ENCODE results near the gene MAP10.

Gene MAP10

DNA sequence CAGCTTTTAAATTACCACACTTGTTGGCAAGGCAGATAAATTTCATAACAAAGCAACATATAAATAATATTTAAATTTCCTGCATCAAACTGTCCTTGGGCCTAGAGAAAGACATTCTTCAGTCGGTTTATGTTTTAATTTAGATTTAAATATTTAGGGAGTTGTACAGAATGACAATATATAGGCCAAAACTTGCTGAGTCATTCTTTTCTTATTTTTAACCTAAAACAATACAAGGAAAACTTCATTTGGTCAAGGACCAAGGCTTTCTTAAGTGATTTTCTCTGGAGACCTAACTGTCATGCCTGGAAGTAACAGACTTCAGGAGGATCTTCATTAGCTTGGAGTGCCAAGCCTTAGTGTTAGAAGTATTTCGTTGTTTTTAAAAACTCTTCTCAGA is 5.6 kb downstream of the MAP10 start:
- H3K4me3 ChIP-seq (ENCODE audit: low read depth, low read length) = no peak overlapping the region
- no peaks in the 10 kb centered on the region for H3K36me3 ChIP-seq (ENCODE audit: control insufficient read depth, insufficient read depth, low read length)
- H3K27me3 ChIP-seq (ENCODE audit: control insufficient read depth, insufficient read depth, low read length) = no peaks in the 10 kb centered on the region
- H3K4me1 ChIP-seq (ENCODE audit: control insufficient read depth, insufficient read depth, low read length) = no peaks in the 10 kb centered on the region
- no peaks in the 10 kb centered on the region for H3K9me3 ChIP-seq (ENCODE audit: control insufficient read depth, insufficient read depth, low read length)
- H3K9ac ChIP-seq (ENCODE audit: low read depth, low read length) = no peak overlapping the region

DNA sequence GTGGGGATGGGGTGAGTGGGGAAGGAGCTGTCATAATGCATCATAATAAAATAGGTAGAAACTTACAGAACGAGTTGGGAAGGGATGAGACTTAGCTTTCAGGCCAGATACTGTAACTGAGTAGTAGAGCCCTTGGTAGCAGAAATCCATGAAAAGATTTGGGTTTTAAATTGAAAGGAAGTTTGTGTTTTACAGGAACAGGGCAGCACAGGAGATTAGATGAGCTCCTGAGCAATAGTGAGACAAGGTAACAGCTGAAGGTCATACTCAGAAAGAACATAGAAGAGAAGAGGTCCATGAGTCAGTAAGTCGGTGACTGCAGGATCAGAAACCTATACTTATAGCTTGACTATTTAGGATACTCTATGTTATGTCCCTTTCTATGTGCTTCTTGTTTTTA is 7.3 kb downstream of the MAP10 start:
- Histone ChIP-seq H3K9ac (ENCODE audit: low read depth, low read length) (no peak overlapping the region), H3K27me3 (ENCODE audit: control insufficient read depth, insufficient read depth, low read length) (no peaks in the 10 kb centered on the region), H3K36me3 (ENCODE audit: control insufficient read depth, insufficient read depth, low read length) (no peaks in the 10 kb centered on the region), H3K4me3 (ENCODE audit: low read depth, low read length) (no peak overlapping the region), H3K9me3 (ENCODE audit: control insufficient read depth, insufficient read depth, low read length) (no peaks in the 10 kb centered on the region), H3K4me1 (ENCODE audit: control insufficient read depth, insufficient read depth, low read length) (no peaks in the 10 kb centered on the region)

DNA sequence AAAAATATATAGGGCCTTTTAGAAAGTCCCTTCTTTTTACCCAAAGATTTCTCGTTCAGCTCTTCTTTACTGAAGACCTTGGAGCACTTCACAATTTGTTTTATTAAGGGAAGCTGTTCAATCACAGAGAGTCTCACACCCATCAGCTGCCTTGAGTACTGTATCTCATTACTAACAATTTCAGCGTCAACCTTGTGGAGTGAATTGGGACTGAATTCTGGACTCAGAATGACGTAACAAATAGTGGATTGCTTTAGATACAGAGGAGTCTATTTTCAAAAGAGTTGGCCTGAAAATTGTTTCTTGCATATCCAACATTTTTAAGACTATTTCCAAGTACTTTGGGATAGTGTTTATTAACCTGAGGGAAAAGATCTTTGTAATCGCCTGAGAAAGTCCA is 7.9 kb downstream of the MAP10 start:
- Histone ChIP-seq H3K4me1 (ENCODE audit: control insufficient read depth, insufficient read depth, low read length) (no peaks in the 10 kb centered on the region), H3K4me3 (ENCODE audit: low read depth, low read length) (no peak overlapping the region), H3K9me3 (ENCODE audit: control insufficient read depth, insufficient read depth, low read length) (no peaks in the 10 kb centered on the region), H3K36me3 (ENCODE audit: control insufficient read depth, insufficient read depth, low read length) (no peaks in the 10 kb centered on the region), H3K27me3 (ENCODE audit: control insufficient read depth, insufficient read depth, low read length) (no peaks in the 10 kb centered on the region), H3K9ac (ENCODE audit: low read depth, low read length) (no peak overlapping the region)

DNA sequence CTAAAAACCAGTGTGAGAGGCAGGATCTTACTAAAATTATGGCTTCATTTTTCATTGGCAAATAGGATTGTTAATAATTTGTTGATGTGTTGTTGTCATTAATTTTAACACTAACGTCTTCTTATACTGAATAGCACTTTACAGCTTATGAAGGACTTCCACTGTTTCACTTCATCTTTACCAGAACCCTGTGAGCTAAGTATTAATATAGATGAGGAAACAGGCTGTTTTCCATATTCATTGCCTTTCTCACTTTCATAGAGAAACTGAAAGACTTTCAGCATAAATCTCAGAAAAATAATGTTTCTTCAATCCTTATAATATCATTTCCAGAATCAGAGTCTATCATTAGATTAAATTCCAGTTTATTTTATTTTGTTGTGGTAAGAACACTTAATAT is 8.5 kb downstream of the MAP10 start:
- H3K9me3 ChIP-seq (ENCODE audit: control insufficient read depth, insufficient read depth, low read length) = no peaks in the 10 kb centered on the region
- no peak overlapping the region for H3K4me3 ChIP-seq (ENCODE audit: low read depth, low read length)
- H3K4me1 ChIP-seq (ENCODE audit: control insufficient read depth, insufficient read depth, low read length) = no peaks in the 10 kb centered on the region

DNA sequence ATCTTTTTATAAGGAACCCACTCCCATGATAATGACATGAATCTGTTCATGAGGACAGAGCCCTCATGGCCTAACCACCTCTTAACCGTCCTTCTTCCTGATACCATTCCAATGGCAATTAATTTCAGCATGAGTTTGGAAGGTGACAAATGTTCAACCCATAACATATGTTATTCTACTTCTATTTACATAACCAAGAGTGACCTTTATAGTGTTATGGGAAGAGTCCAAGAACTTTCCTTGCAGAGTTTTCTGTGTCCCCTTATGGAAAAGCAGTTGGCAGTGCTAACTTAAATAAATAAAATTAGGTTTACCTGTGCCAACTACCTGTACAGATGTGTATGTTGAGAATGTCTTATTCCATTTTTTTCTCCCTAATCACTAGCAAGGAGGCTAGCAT is 11.1 kb downstream of the MAP10 start:
- no peaks in the 10 kb centered on the region for H3K27me3 ChIP-seq (ENCODE audit: control insufficient read depth, insufficient read depth, low read length)
- no peaks in the 10 kb centered on the region for H3K9me3 ChIP-seq (ENCODE audit: control insufficient read depth, insufficient read depth, low read length)
- H3K36me3 ChIP-seq (ENCODE audit: control insufficient read depth, insufficient read depth, low read length) = no peaks in the 10 kb centered on the region
- H3K4me3 ChIP-seq (ENCODE audit: low read depth, low read length) = no peak overlapping the region
- no peak overlapping the region for H3K9ac ChIP-seq (ENCODE audit: low read depth, low read length)
- H3K4me1 ChIP-seq (ENCODE audit: control insufficient read depth, insufficient read depth, low read length) = no peaks in the 10 kb centered on the region

More for the DNA sequence above, 8.5 kb downstream of the MAP10 start:
- Histone ChIP-seq H3K27me3 (ENCODE audit: control insufficient read depth, insufficient read depth, low read length) (no peaks in the 10 kb centered on the region), H3K9ac (ENCODE audit: low read depth, low read length) (no peak overlapping the region), H3K36me3 (ENCODE audit: control insufficient read depth, insufficient read depth, low read length) (no peaks in the 10 kb centered on the region)

DNA sequence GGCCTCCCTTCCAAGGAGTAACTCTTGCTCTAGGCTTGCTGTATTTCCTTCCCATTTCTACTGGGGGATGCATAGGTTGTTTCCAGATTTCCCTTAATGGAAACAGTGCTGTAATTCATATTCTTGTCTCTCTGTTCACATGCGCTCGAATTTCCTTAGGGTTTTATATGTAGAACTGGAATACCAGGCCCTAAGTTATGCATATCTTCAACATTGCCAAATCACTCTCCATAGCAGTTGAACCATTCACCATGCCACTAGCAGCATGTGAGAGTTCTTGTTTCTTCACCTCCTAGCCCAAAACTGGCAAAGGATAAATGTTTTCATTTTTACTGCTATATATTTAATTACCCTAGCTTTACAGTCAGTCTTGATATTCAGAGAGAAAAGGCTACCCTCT is 12.8 kb downstream of the MAP10 start:
- Histone ChIP-seq H3K9me3 (ENCODE audit: control insufficient read depth, insufficient read depth, low read length) (no peaks in the 10 kb centered on the region), H3K9ac (ENCODE audit: low read depth, low read length) (no peak overlapping the region), H3K36me3 (ENCODE audit: control insufficient read depth, insufficient read depth, low read length) (no peaks in the 10 kb centered on the region), H3K4me1 (ENCODE audit: control insufficient read depth, insufficient read depth, low read length) (no peaks in the 10 kb centered on the region), H3K4me3 (ENCODE audit: low read depth, low read length) (no peak overlapping the region), H3K27me3 (ENCODE audit: control insufficient read depth, insufficient read depth, low read length) (no peaks in the 10 kb centered on the region)

DNA sequence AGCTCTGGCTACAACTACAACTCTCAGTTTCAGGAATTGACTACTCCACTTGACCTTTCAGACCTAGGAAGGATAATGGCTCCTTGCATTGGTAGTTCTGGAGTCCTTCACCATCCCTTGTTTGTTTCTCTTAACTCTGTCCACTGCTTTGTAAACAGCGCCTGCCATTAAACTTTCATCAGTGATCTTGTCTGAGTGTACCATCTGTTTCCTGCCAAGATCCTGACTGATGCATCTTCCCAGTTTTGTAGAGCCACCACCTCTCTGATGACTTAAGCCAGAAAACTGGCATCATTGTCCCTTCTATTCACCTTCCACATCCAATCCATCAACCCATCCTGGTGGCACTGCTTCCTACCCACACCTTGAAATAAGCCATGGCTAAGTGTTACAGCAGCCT is 15.2 kb downstream of the MAP10 start:
- no peaks in the 10 kb centered on the region for H3K36me3 ChIP-seq (ENCODE audit: control insufficient read depth, insufficient read depth, low read length)
- H3K4me1 ChIP-seq (ENCODE audit: control insufficient read depth, insufficient read depth, low read length) = no peaks in the 10 kb centered on the region
- H3K27me3 ChIP-seq (ENCODE audit: control insufficient read depth, insufficient read depth, low read length) = no peaks in the 10 kb centered on the region
- H3K4me3 ChIP-seq (ENCODE audit: low read depth, low read length) = no peak overlapping the region
- H3K9ac ChIP-seq (ENCODE audit: low read depth, low read length) = no peak overlapping the region
- H3K9me3 ChIP-seq (ENCODE audit: control insufficient read depth, insufficient read depth, low read length) = no peaks in the 10 kb centered on the region

DNA sequence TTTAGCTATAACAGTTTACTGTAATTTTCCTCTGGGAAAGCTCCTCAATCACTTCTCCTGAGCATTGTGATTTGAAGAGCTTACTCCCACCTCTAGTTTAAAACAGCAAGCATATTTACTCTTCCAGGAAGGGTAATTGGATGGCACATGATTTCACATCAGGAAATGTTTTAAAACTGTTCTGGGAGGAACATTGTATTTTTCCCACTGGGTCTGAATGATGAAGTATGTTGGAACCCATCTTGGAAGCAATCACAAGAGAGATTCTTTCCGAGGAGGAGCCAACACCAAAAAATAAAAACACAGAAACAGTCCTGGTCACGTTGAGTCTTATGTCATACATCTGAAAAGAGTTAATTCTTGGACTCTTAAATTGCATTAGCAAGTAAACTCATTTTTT is 17.3 kb downstream of the MAP10 start:
- Histone ChIP-seq H3K36me3 (ENCODE audit: control insufficient read depth, insufficient read depth, low read length) (no peaks in the 10 kb centered on the region), H3K4me1 (ENCODE audit: control insufficient read depth, insufficient read depth, low read length) (no peaks in the 10 kb centered on the region), H3K4me3 (ENCODE audit: low read depth, low read length) (no peak overlapping the region), H3K9ac (ENCODE audit: low read depth, low read length) (no peak overlapping the region), H3K27me3 (ENCODE audit: control insufficient read depth, insufficient read depth, low read length) (no peaks in the 10 kb centered on the region), H3K9me3 (ENCODE audit: control insufficient read depth, insufficient read depth, low read length) (no peaks in the 10 kb centered on the region)

DNA sequence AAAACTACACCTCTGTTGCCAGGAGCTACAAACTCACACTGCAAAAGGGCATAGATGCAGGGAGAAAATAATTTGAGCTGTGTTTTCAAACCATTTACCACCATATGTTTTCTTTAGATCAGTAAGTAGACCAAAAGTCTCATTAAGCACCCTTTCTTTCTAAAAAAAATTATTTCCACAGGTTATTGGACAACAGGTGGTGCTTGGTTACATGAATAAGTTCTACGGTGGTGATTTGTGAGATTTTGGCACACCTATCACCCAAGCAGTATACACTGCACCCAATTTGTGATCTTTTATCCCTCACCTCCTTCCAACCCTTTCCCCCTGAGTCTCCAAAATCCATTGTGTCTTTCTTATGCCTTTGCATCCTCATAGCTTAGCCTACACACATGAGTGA is 21.1 kb downstream of the MAP10 start:
- Histone ChIP-seq H3K4me1 (ENCODE audit: control insufficient read depth, insufficient read depth, low read length) (no peaks in the 10 kb centered on the region), H3K36me3 (ENCODE audit: control insufficient read depth, insufficient read depth, low read length) (no peaks in the 10 kb centered on the region), H3K27me3 (ENCODE audit: control insufficient read depth, insufficient read depth, low read length) (no peaks in the 10 kb centered on the region), H3K9ac (ENCODE audit: low read depth, low read length) (no peak overlapping the region), H3K9me3 (ENCODE audit: control insufficient read depth, insufficient read depth, low read length) (no peaks in the 10 kb centered on the region), H3K4me3 (ENCODE audit: low read depth, low read length) (no peak overlapping the region)

DNA sequence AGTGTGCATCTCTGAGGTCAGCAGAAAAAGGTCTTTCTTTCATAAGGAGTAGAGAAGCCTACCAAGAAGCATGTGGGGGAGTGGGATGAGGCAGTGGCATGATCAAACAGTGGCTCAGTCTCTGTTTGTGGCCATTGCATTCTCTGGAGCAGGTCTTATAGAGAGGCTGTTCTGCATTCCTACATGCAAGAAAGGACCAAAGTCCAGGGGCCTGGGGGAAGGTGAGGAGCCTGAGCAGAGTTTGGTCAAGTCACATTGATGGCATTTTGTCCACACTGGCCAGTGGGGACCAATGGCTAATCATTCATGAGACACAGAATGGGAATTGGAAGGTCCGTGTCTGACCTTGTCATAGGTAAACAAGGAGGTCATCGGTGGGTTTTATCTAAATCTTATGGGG is 25.4 kb downstream of the MAP10 start:
- Histone ChIP-seq H3K9me3 (ENCODE audit: control insufficient read depth, insufficient read depth, low read length) (no peaks in the 10 kb centered on the region), H3K9ac (ENCODE audit: low read depth, low read length) (no peak overlapping the region), H3K27me3 (ENCODE audit: control insufficient read depth, insufficient read depth, low read length) (no peaks in the 10 kb centered on the region), H3K4me1 (ENCODE audit: control insufficient read depth, insufficient read depth, low read length) (no peaks in the 10 kb centered on the region), H3K4me3 (ENCODE audit: low read depth, low read length) (no peak overlapping the region), H3K36me3 (ENCODE audit: control insufficient read depth, insufficient read depth, low read length) (no peaks in the 10 kb centered on the region)

DNA sequence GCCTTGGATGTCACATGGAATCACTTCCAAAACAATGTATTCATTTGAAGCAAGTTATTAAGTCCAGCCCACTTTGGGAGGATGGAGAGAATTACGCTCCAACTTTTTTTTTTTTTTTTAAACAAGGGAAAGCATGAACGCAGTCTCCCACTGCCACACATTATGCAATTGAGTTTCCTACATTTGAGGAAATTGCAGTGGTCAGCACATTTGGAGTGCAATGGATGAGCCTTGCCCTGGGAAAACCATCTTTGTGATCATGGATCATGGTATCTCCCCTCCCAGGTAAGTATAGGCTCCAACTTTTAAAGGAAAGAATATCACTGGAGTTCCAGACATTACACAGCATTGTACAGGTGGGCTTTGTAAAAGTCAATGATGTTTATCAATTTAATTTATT is 26.7 kb downstream of the MAP10 start:
- Histone ChIP-seq H3K36me3 (ENCODE audit: control insufficient read depth, insufficient read depth, low read length) (no peaks in the 10 kb centered on the region), H3K4me1 (ENCODE audit: control insufficient read depth, insufficient read depth, low read length) (no peaks in the 10 kb centered on the region), H3K9ac (ENCODE audit: low read depth, low read length) (no peak overlapping the region), H3K9me3 (ENCODE audit: control insufficient read depth, insufficient read depth, low read length) (no peaks in the 10 kb centered on the region), H3K27me3 (ENCODE audit: control insufficient read depth, insufficient read depth, low read length) (no peaks in the 10 kb centered on the region), H3K4me3 (ENCODE audit: low read depth, low read length) (no peak overlapping the region)

DNA sequence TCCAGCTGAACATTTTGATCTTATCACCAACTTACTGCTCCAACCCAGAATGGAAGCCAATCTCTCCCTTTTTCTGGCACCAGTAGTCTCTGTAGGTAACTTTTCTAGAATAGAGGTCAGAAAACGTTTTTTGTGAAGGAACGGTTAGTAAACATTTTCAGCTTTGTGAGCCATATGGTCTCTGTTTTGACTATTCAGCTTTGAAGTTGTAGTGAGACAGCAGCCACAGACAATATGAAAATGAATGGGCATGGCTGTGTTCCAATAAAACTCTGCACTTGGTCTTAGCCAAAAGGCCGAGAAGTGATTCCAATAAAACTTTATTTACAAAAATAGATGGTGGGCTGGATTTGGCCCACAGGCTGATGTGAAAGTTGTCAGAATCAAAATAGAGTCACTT is 28.9 kb downstream of the MAP10 start:
- H3K27me3 ChIP-seq (ENCODE audit: control insufficient read depth, insufficient read depth, low read length) = no peaks in the 10 kb centered on the region
- no peak overlapping the region for H3K4me3 ChIP-seq (ENCODE audit: low read depth, low read length)
- H3K36me3 ChIP-seq (ENCODE audit: control insufficient read depth, insufficient read depth, low read length) = no peaks in the 10 kb centered on the region
- no peaks in the 10 kb centered on the region for H3K9me3 ChIP-seq (ENCODE audit: control insufficient read depth, insufficient read depth, low read length)
- H3K9ac ChIP-seq (ENCODE audit: low read depth, low read length) = no peak overlapping the region
- H3K4me1 ChIP-seq (ENCODE audit: control insufficient read depth, insufficient read depth, low read length) = no peaks in the 10 kb centered on the region

DNA sequence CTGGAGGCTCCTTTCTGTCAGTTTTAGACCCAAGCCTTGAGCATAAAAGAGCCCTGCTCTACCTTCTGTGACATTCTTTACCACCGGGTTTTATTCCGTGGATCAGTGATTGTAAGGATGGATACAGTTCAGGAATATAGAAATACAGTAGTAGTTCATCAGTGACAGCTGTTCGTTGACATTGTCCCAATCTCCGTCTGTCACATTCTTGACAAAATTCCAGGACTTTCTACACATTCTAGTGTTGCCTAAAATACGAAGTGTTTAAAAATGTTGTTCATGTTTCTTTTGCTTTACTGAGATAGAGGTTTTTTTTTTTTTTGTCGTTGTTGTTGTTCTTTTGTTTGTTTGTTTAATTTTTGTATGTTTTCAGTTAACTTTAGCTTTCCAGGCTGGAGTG is 29.9 kb downstream of the MAP10 start:
- H3K9ac ChIP-seq (ENCODE audit: low read depth, low read length) = no peak overlapping the region
- no peak overlapping the region for H3K4me3 ChIP-seq (ENCODE audit: low read depth, low read length)
- H3K9me3 ChIP-seq (ENCODE audit: control insufficient read depth, insufficient read depth, low read length) = no peaks in the 10 kb centered on the region
- H3K4me1 ChIP-seq (ENCODE audit: control insufficient read depth, insufficient read depth, low read length) = no peaks in the 10 kb centered on the region
- no peaks in the 10 kb centered on the region for H3K36me3 ChIP-seq (ENCODE audit: control insufficient read depth, insufficient read depth, low read length)
- no peaks in the 10 kb centered on the region for H3K27me3 ChIP-seq (ENCODE audit: control insufficient read depth, insufficient read depth, low read length)

All from iPS-15b (cell line).